ENCODE measurements around the gene ARHGAP21. TPM values are rescaled to one million over a fixed set of nuclear protein-coding genes. Genes with fewer than 3 reads are reported as not detected.

ARHGAP21 gene
- total RNA-seq, 2 donors from 2014 or later = 95.6 to 101 TPM

GRCh38 chr10:24552346-24553016 is 171.2 kb downstream of the ARHGAP21 start:
- DNase-seq (ENCODE audit: low spot score) = no peak
- H3K4me3 ChIP-seq = no peak overlapping the region
- no peak for TF ChIP-seq CTCF (IDR thresholded peaks at IDR 0.05)
- ATAC-seq (ENCODE audit: insufficient number of reproducible peaks, low FRiP score, low read depth) = no peak
- no peaks in the 10 kb centered on the region for H3K36me3 ChIP-seq
- no peaks in the 10 kb centered on the region for H3K9me3 ChIP-seq
- no peaks in the 10 kb centered on the region for H3K4me1 ChIP-seq (ENCODE audit: control insufficient read depth in 1 of 2, low read depth in 2 of 2)
- H3K27me3 ChIP-seq (replicated peaks; ENCODE audit: insufficient read depth) = no peaks in the 10 kb centered on the region
- H3K27ac ChIP-seq = no peak overlapping the region

GRCh38 chr10:24551161-24551560 is 172.5 kb downstream of the ARHGAP21 start:
- Histone ChIP-seq H3K36me3 (no peaks in the 10 kb centered on the region), H3K4me1 (ENCODE audit: control insufficient read depth in 1 of 2, low read depth in 2 of 2) (no peaks in the 10 kb centered on the region), H3K27me3 (replicated peaks; ENCODE audit: insufficient read depth) (no peaks in the 10 kb centered on the region), H3K9me3 (no peaks in the 10 kb centered on the region), H3K4me3 (no peak overlapping the region), H3K27ac (no peak overlapping the region)
- no peak for TF ChIP-seq CTCF (IDR thresholded peaks at IDR 0.05)
- ATAC-seq (ENCODE audit: insufficient number of reproducible peaks, low FRiP score, low read depth) (no peak), DNase-seq (ENCODE audit: low spot score) (no peak)

- DNase-seq (ENCODE audit: low spot score) (no peak), ATAC-seq (ENCODE audit: insufficient number of reproducible peaks, low FRiP score, low read depth) (no peak)
- H3K27ac ChIP-seq = no peak overlapping the region
- H3K27me3 ChIP-seq (replicated peaks; ENCODE audit: insufficient read depth) = no peaks in the 10 kb centered on the region
- H3K4me1 ChIP-seq (ENCODE audit: control insufficient read depth in 1 of 2, low read depth in 2 of 2) = no peaks in the 10 kb centered on the region
- no peak overlapping the region for H3K4me3 ChIP-seq
- no peak for TF ChIP-seq CTCF (IDR thresholded peaks at IDR 0.05)
- H3K36me3 ChIP-seq = no peaks in the 10 kb centered on the region
- no peaks in the 10 kb centered on the region for H3K9me3 ChIP-seq
These were observed 173.0 kb downstream of the ARHGAP21 start for GRCh38 chr10:24550680-24551079.

GRCh38 chr10:24545585-24545984 is 178.1 kb downstream of the ARHGAP21 start:
- Histone ChIP-seq H3K4me3 (no peak overlapping the region), H3K27me3 (replicated peaks; ENCODE audit: insufficient read depth) (no peaks in the 10 kb centered on the region), H3K27ac (no peak overlapping the region), H3K36me3 (no peaks in the 10 kb centered on the region), H3K4me1 (ENCODE audit: control insufficient read depth in 1 of 2, low read depth in 2 of 2) (no peaks in the 10 kb centered on the region), H3K9me3 (no peaks in the 10 kb centered on the region)
- TF ChIP-seq CTCF (IDR thresholded peaks at IDR 0.05) = no peak
- ATAC-seq (ENCODE audit: insufficient number of reproducible peaks, low FRiP score, low read depth) (no peak), DNase-seq (ENCODE audit: low spot score) (no peak)

GRCh38 chr10:24544776-24545175 is 178.9 kb downstream of the ARHGAP21 start:
- Histone ChIP-seq H3K27me3 (replicated peaks; ENCODE audit: insufficient read depth) (no peaks in the 10 kb centered on the region), H3K27ac (no peak overlapping the region), H3K36me3 (no peaks in the 10 kb centered on the region), H3K4me1 (ENCODE audit: control insufficient read depth in 1 of 2, low read depth in 2 of 2) (no peaks in the 10 kb centered on the region), H3K9me3 (no peaks in the 10 kb centered on the region), H3K4me3 (no peak overlapping the region)
- no peak for TF ChIP-seq CTCF (IDR thresholded peaks at IDR 0.05)
- DNase-seq (ENCODE audit: low spot score) (no peak), ATAC-seq (ENCODE audit: insufficient number of reproducible peaks, low FRiP score, low read depth) (no peak)
